T-cell (primary cell): ENCODE results near the gene IQSEC1. TPM values are rescaled to one million over a fixed set of nuclear protein-coding genes. Genes with fewer than 3 reads are reported as not detected.

Experiments
- ATAC-seq, 4 experiments: fragments of 200-7000 bp in 3 of 4; fragments of 150-1000 bp in 1 of 4; cut with Tn5 transposase; replicated peaks in 1 of 4; 1 replicate in 3 of 4; 2 replicates in 1 of 4; pipeline ENCODE4 v1.10.0; 2021; ENCODE audit warnings: moderate library complexity in 3 of 4, mild to moderate bottlenecking in 2 of 4, moderate number of reproducible peaks in 1 of 4
- CTCF ChIA-PET, 2 donors: fragments of 300-600 bp; sonication (Branson Sonifier 250); formaldehyde crosslinking; loops; one replicate each; lab custom pipeline; 2022; ENCODE audit warnings: antibody characterized with exemption in 2 of 2; lab: Charles Lee
- POLR2A ChIA-PET, 2 donors: fragments of 300-600 bp; sonication (Branson Sonifier 250); formaldehyde crosslinking; loops; one replicate each; lab custom pipeline; 2022; ENCODE audit warnings: antibody characterized with exemption in 2 of 2; lab: Charles Lee
- DNase-seq, 35 experiments: peaks; one replicate each; pipeline versions ENCODE4 v3.0.0 to v3.0.0-alpha.2; 2013 to 2023
- H3K27ac ChIP-seq: one replicate; pipeline ENCODE4 v1.5.1; 2013; ENCODE audit warnings: low read length
- H3K27me3 ChIP-seq, 2 experiments: replicated peaks in 1 of 2; 1 replicate in 1 of 2; 2 replicates in 1 of 2; pipeline versions ENCODE4 v1.6.1 to v1.7.0; 2013; ENCODE audit warnings: low read length in 1 of 2, mixed read lengths in 1 of 2; ENCODE audit not compliant: control insufficient read depth in 2 of 2, insufficient read depth in 2 of 2; ENCODE audit errors: extremely low read depth in 1 of 2
- H3K36me3 ChIP-seq, 2 donors: 1 replicate in 1 of 2; 2 replicates in 1 of 2; pipeline versions ENCODE4 v1.6.1 to v1.7.0; 2013; ENCODE audit warnings: low read length in 1 of 2; ENCODE audit not compliant: control insufficient read depth in 2 of 2, insufficient read depth in 1 of 2; ENCODE audit errors: extremely low read depth in 1 of 2
- H3K4me1 ChIP-seq, 2 experiments: 1 replicate in 1 of 2; 2 replicates in 1 of 2; pipeline versions ENCODE4 v1.6.1 to v1.7.0; 2013; ENCODE audit warnings: low read length in 2 of 2, mixed read lengths in 1 of 2; ENCODE audit not compliant: insufficient read depth in 2 of 2, control insufficient read depth in 1 of 2; ENCODE audit errors: extremely low read depth in 1 of 2
- H3K4me3 ChIP-seq, 2 donors: 1 replicate in 1 of 2; 2 replicates in 1 of 2; pipeline versions ENCODE4 v1.5.1 to v1.7.0; 2013; ENCODE audit warnings: mild to moderate bottlenecking in 2 of 2, low read length in 1 of 2, moderate library complexity in 1 of 2; ENCODE audit not compliant: control insufficient read depth in 1 of 2; ENCODE audit errors: extremely low read depth in 1 of 2
- H3K9me3 ChIP-seq: 2 replicates; pipeline ENCODE4 v1.7.0; 2013
- H3K27ac Mint-ChIP-seq, 2 donors: one replicate each; pipeline ENCODE4 v1.8.0; 2020 to 2021; ENCODE audit warnings: mild to moderate bottlenecking in 2 of 2, mixed read lengths in 2 of 2
- H3K27me3 Mint-ChIP-seq, 2 donors: one replicate each; pipeline ENCODE4 v1.8.0; 2021 to 2022; ENCODE audit warnings: mixed read lengths in 2 of 2
- H3K36me3 Mint-ChIP-seq: one replicate; pipeline ENCODE4 v1.8.0; 2021; ENCODE audit warnings: mixed read lengths
- H3K4me1 Mint-ChIP-seq, 3 donors: one replicate each; pipeline ENCODE4 v1.8.0; 2020 to 2022; ENCODE audit warnings: mixed read lengths in 3 of 3, mild to moderate bottlenecking in 1 of 3
- H3K4me3 Mint-ChIP-seq, 3 donors: one replicate each; pipeline ENCODE4 v1.8.0; 2020 to 2022; ENCODE audit warnings: mild to moderate bottlenecking in 3 of 3, mixed read lengths in 3 of 3, moderate library complexity in 3 of 3
- H3K9me3 Mint-ChIP-seq, 3 donors: one replicate each; pipeline ENCODE4 v1.8.0; 2020 to 2022; ENCODE audit warnings: mixed read lengths in 3 of 3
- WGBS: methylation state at CpG from one replicate; pipeline ENCODE4 v1.1.5; 2013; ENCODE audit warnings: missing lambda C conversion rate; ENCODE audit not compliant: insufficient coverage; 5-methylcytosine and 5-hydroxymethylcytosine counted together
- total RNA-seq, 35 experiments: library from RNA in 6 of 35; stranded (reverse) in 6 of 35; fragments of 120-200 nt in 1 of 35; gene quantifications; one replicate each; pipeline versions ENCODE4 v1.2.1 to v1.2.4 and lab custom pipeline; 2013 to 2026

IQSEC1 gene
- total RNA-seq, 5 donors from 2014 or later (not counting 1 experiment from before 2014, with no cell fraction given): 73.7 to 113 (median 86.9) TPM

GRCh38 chr3:12922881-12923431 lies 150.3 kb downstream of the IQSEC1 start:
- H3K36me3 Mint-ChIP-seq: peaks cover 25% of the 10 kb centered on the region
- H3K9me3 Mint-ChIP-seq: no peaks in the 10 kb centered on the region
- DNase-seq: no peak
- Histone ChIP-seq H3K27ac (no peak overlapping the region), H3K27me3 (no peaks in the 10 kb centered on the region), H3K4me3 (no peak overlapping the region), H3K36me3 (peaks cover 40 to 93% of the 10 kb centered on the region in 2 donors), H3K4me1 (peaks cover 2 to 45% of the 10 kb centered on the region in 2 experiments), H3K9me3 (no peaks in the 10 kb centered on the region)
- ChIA-PET POLR2A (no interaction called here), CTCF (no interaction called here)
- peaks cover under 1 to 19% (median 11%) of the 10 kb centered on the region in 3 donors for H3K4me1 Mint-ChIP-seq
- no peak overlapping the region for H3K27ac Mint-ChIP-seq
- H3K4me3 Mint-ChIP-seq: no peak overlapping the region
- H3K27me3 Mint-ChIP-seq: no peaks in the 10 kb centered on the region
- ATAC-seq: no peak
- WGBS: 92% methylated on average over 10 of the region's 11 CpGs

GRCh38 chr3:12922306-12922705 lies 150.9 kb downstream of the IQSEC1 start:
- no peaks in the 10 kb centered on the region for H3K9me3 Mint-ChIP-seq
- H3K27ac Mint-ChIP-seq: no peak overlapping the region
- WGBS: 100% methylated on average over 3 of the region's 7 CpGs
- ChIA-PET CTCF (no interaction called here), POLR2A (no interaction called here)
- no peak overlapping the region for H3K27ac ChIP-seq
- H3K36me3 ChIP-seq: peaks cover 40 to 96% of the 10 kb centered on the region in 2 donors
- no peak for ATAC-seq
- H3K4me1 Mint-ChIP-seq: peaks cover 7 to 25% (median 14%) of the 10 kb centered on the region in 3 donors
- no peaks in the 10 kb centered on the region for H3K9me3 ChIP-seq
- no peak overlapping the region for H3K4me3 ChIP-seq
- no peak for DNase-seq
- peaks cover 2 to 51% of the 10 kb centered on the region in 2 experiments for H3K4me1 ChIP-seq
- peaks cover 24% of the 10 kb centered on the region for H3K36me3 Mint-ChIP-seq
- H3K27me3 ChIP-seq: no peaks in the 10 kb centered on the region
- H3K4me3 Mint-ChIP-seq: no peak overlapping the region
- no peaks in the 10 kb centered on the region for H3K27me3 Mint-ChIP-seq

- peaks cover 38 to 90% of the 10 kb centered on the region in 2 donors for H3K36me3 ChIP-seq
- WGBS: 100% methylated on average over 3 of the region's 8 CpGs
- no peak for DNase-seq
Observed at GRCh38 chr3:12921736-12922135, 151.5 kb downstream of the IQSEC1 start.

GRCh38 chr3:12920967-12921366 lies 152.3 kb downstream of the IQSEC1 start:
- Mint-ChIP-seq H3K27ac (no peak overlapping the region), H3K27me3 (no peaks in the 10 kb centered on the region), H3K36me3 (peaks cover 32% of the 10 kb centered on the region), H3K4me3 (no peak overlapping the region), H3K9me3 (no peaks in the 10 kb centered on the region), H3K4me1 (peaks cover 20 to 35% (median 27%) of the 10 kb centered on the region in 3 donors)
- Histone ChIP-seq H3K27ac (no peak overlapping the region), H3K4me1 (peaks cover 11 to 56% of the 10 kb centered on the region in 2 experiments), H3K9me3 (no peaks in the 10 kb centered on the region), H3K4me3 (no peak overlapping the region), H3K36me3 (peaks cover 37 to 83% of the 10 kb centered on the region in 2 donors), H3K27me3 (no peaks in the 10 kb centered on the region)
- no peak for ATAC-seq
- DNase-seq: no peak
- ChIA-PET CTCF (no interaction called here), POLR2A (no interaction called here)
- 96% methylated on average over 6 of the region's 9 CpGs for WGBS

More at GRCh38 chr3:12921736-12922135, 151.5 kb downstream of the IQSEC1 start:
- no peaks in the 10 kb centered on the region for H3K27me3 Mint-ChIP-seq
- H3K27ac Mint-ChIP-seq: peak overlapping the region in 1 of 2 donors; percentile 18
- H3K9me3 Mint-ChIP-seq: no peaks in the 10 kb centered on the region
- no peak for ATAC-seq
- Histone ChIP-seq H3K27me3 (no peaks in the 10 kb centered on the region), H3K27ac (no peak overlapping the region), H3K4me3 (no peak overlapping the region), H3K9me3 (no peaks in the 10 kb centered on the region), H3K4me1 (peaks cover 6 to 52% of the 10 kb centered on the region in 2 experiments)
- H3K4me3 Mint-ChIP-seq: no peak overlapping the region
- H3K4me1 Mint-ChIP-seq: peaks cover 12 to 28% (median 19%) of the 10 kb centered on the region in 3 donors
- ChIA-PET POLR2A (no interaction called here), CTCF (no interaction called here)
- H3K36me3 Mint-ChIP-seq: peaks cover 28% of the 10 kb centered on the region

GRCh38 chr3:12919205-12919604 lies 154.0 kb downstream of the IQSEC1 start:
- H3K36me3 Mint-ChIP-seq: peaks cover 31% of the 10 kb centered on the region
- WGBS: 92% methylated on average over 10 of the region's 10 CpGs
- POLR2A ChIA-PET: no interaction called here

GRCh38 chr3:12918231-12918630 lies 155.0 kb downstream of the IQSEC1 start:
- no peak for DNase-seq
- 100% methylated on average over 3 of the region's 3 CpGs for WGBS
- peaks cover 34 to 80% of the 10 kb centered on the region in 2 donors for H3K36me3 ChIP-seq
- peaks cover 9 to 55% of the 10 kb centered on the region in 2 experiments for H3K4me1 ChIP-seq
- H3K4me1 Mint-ChIP-seq: peaks cover 20 to 34% (median 29%) of the 10 kb centered on the region in 3 donors
- H3K4me3 ChIP-seq: no peak overlapping the region
- H3K9me3 ChIP-seq: no peaks in the 10 kb centered on the region
- H3K27ac Mint-ChIP-seq: no peak overlapping the region
- H3K27ac ChIP-seq: no peak overlapping the region
- ChIA-PET POLR2A (no interaction called here), CTCF (no interaction called here)
- no peaks in the 10 kb centered on the region for H3K27me3 Mint-ChIP-seq
- no peaks in the 10 kb centered on the region for H3K9me3 Mint-ChIP-seq
- peaks cover 36% of the 10 kb centered on the region for H3K36me3 Mint-ChIP-seq
- H3K4me3 Mint-ChIP-seq: no peak overlapping the region
- H3K27me3 ChIP-seq: no peaks in the 10 kb centered on the region
- ATAC-seq: no peak

More at GRCh38 chr3:12919205-12919604, 154.0 kb downstream of the IQSEC1 start:
- Histone ChIP-seq H3K27me3 (no peaks in the 10 kb centered on the region), H3K36me3 (peaks cover 28 to 80% of the 10 kb centered on the region in 2 donors), H3K4me1 (peaks cover 9 to 58% of the 10 kb centered on the region in 2 experiments), H3K9me3 (no peaks in the 10 kb centered on the region), H3K27ac (no peak overlapping the region), H3K4me3 (no peak overlapping the region)
- ATAC-seq: no peak
- H3K4me3 Mint-ChIP-seq: no peak overlapping the region
- no peak overlapping the region for H3K27ac Mint-ChIP-seq
- CTCF ChIA-PET: interaction anchor here in 1 of 2 donors (0.6 kb wide), 1 partner anchor 729 kb away, joined by 3 read pairs; no protein-coding TSS in a partner anchor
- no peak for DNase-seq
- no peaks in the 10 kb centered on the region for H3K27me3 Mint-ChIP-seq
- peaks cover 20 to 34% (median 29%) of the 10 kb centered on the region in 3 donors for H3K4me1 Mint-ChIP-seq
- H3K9me3 Mint-ChIP-seq: no peaks in the 10 kb centered on the region
